Osteoblast (primary cell): ENCODE measurements around the gene HEYL. TPM values are rescaled to one million over a fixed set of nuclear protein-coding genes. Genes with fewer than 3 reads are reported as not detected.

Experiments used
- total RNA-seq: library from RNA; depleted of rRNA; stranded (reverse); fragments of >200 nt; gene quantifications from 2 replicates; pipeline ENCODE4 v1.2.3, GENCODE V29; 2012

HEYL gene
- total RNA-seq, 1 donor, result under 0.01 TPM

Other genes starting within 250 kb of the HEYL start
- 0.72 and 2.4 TPM in 2 replicates for gene BMP8A, start 148.0 kb downstream of the HEYL start, total RNA-seq
- 158 and 182 TPM in 2 replicates for gene PABPC4, start 62.9 kb downstream of the HEYL start, total RNA-seq
- not detected in 2 replicates for gene NT5C1A, start 32.5 kb upstream of the HEYL start, total RNA-seq
- not detected in 2 replicates for gene HPCAL4, start 51.8 kb upstream of the HEYL start, total RNA-seq
- 25.3 and 26.4 TPM in 2 replicates for gene PPIE, start 99.2 kb upstream of the HEYL start, total RNA-seq
- gene OXCT2, start 131.7 kb upstream of the HEYL start, total RNA-seq, result 1.1 and 1.2 TPM in 2 replicates
- gene BMP8B, start 149.2 kb upstream of the HEYL start, total RNA-seq, result 0.29 and 0.36 TPM in 2 replicates
- gene TRIT1, start 243.9 kb upstream of the HEYL start, total RNA-seq, result 25.3 and 29.3 TPM in 2 replicates